Keratinocyte (primary cell): ENCODE measurements around the gene NUBP2. TPM values are rescaled to one million over a fixed set of nuclear protein-coding genes. Genes with fewer than 3 reads are reported as not detected.

Experiments
- DNase-seq: peaks from one replicate; pipeline ENCODE4 v3.0.0-alpha.2; 2011; ENCODE audit warnings: low read depth, missing footprints, low spot score
- FAIRE-seq: peaks from 2 replicates; lab custom pipeline; 2011; peaks lifted over from hg19 to GRCh38; lab: Jason Lieb, UNC
- H2AFZ ChIP-seq: 2 replicates; pipeline ENCODE4 v1.6.0; 2012; ENCODE audit warnings: low read length, control low read depth, inconsistent platforms; ENCODE audit not compliant: control insufficient read depth
- H3K27ac ChIP-seq: 2 replicates; pipeline ENCODE4 v1.5.1; 2011; ENCODE audit warnings: low read length; ENCODE audit not compliant: control insufficient read depth, insufficient read depth
- H3K27me3 ChIP-seq: 3 replicates; pipeline ENCODE4 v1.6.0; 2011; ENCODE audit warnings: low read length; ENCODE audit not compliant: control insufficient read depth, insufficient read depth; ENCODE audit errors: extremely low read depth
- H3K36me3 ChIP-seq, 2 experiments: 2 replicates in 1 of 2; 3 replicates in 1 of 2; pipeline ENCODE4 v1.5.1; 2011; ENCODE audit warnings: low read length in 2 of 2, mild to moderate bottlenecking in 1 of 2; ENCODE audit not compliant: control insufficient read depth in 2 of 2, insufficient read depth in 2 of 2; ENCODE audit errors: extremely low read depth in 1 of 2
- H3K4me1 ChIP-seq: 3 replicates; pipeline ENCODE4 v1.5.1; 2011; ENCODE audit warnings: low read length; ENCODE audit not compliant: control insufficient read depth, insufficient read depth; ENCODE audit errors: extremely low read depth
- H3K4me2 ChIP-seq: 3 replicates; pipeline ENCODE4 v1.6.0; 2011; ENCODE audit warnings: low read depth, low read length; ENCODE audit not compliant: control insufficient read depth, insufficient read depth; ENCODE audit errors: extremely low read depth
- H3K4me3 ChIP-seq, 3 experiments: fragments of 200-600 bp in 1 of 3; sonication (generic) in 1 of 3; 2 replicates in 2 of 3; 3 replicates in 1 of 3; pipeline ENCODE4 v1.5.1; 2011 to 2016; ENCODE audit warnings: low read length in 3 of 3, mild to moderate bottlenecking in 3 of 3, control low read depth in 2 of 3, inconsistent platforms in 1 of 3, low read depth in 1 of 3, mixed read lengths in 1 of 3, mixed run types in 1 of 3, moderate library complexity in 1 of 3; ENCODE audit not compliant: control insufficient read depth in 2 of 3, insufficient read depth in 2 of 3; ENCODE audit errors: extremely low read depth in 1 of 3
- H3K79me2 ChIP-seq: 2 replicates; pipeline ENCODE4 v1.6.0; 2012; ENCODE audit warnings: low read length; ENCODE audit not compliant: control insufficient read depth, insufficient read depth
- H3K9ac ChIP-seq: 3 replicates; pipeline ENCODE4 v1.6.0; 2011; ENCODE audit warnings: low read length; ENCODE audit not compliant: control insufficient read depth, insufficient read depth; ENCODE audit errors: extremely low read depth
- H3K9me1 ChIP-seq: 3 replicates; pipeline ENCODE4 v1.6.0; 2011; ENCODE audit warnings: low read length; ENCODE audit not compliant: control insufficient read depth, insufficient read depth; ENCODE audit errors: extremely low read depth
- H3K9me3 ChIP-seq: 2 replicates; pipeline ENCODE4 v1.5.1; 2012; ENCODE audit warnings: low read depth, low read length; ENCODE audit not compliant: control insufficient read depth
- H4K20me1 ChIP-seq: 3 replicates; pipeline ENCODE4 v1.6.0; 2011; ENCODE audit warnings: low read length; ENCODE audit not compliant: control insufficient read depth, insufficient read depth; ENCODE audit errors: extremely low read depth
- EZH2 ChIP-seq: IDR thresholded peaks from one replicate; pipeline ENCODE4 v1.6.1; 2012; ENCODE audit warnings: inconsistent platforms, mild to moderate bottlenecking, low read length, moderate library complexity
- dilution Hi-C: fragments of 300-500 bp; cut with MboI; formaldehyde crosslinking; loops from one replicate; pipeline ENCODE4 v1.7.0; 2020; ENCODE audit warnings: low sequenced_read_pairs; ENCODE audit not compliant: extremely low pct_ligation_motif_present
- polyA plus RNA-seq, 5 experiments: library from polyadenylated mRNA; depleted of rRNA in 3 of 5; stranded (reverse) in 3 of 5; stranded (forward) in 1 of 5; unstranded in 1 of 5; fragments of >200 nt; gene quantifications; 1 replicate in 1 of 5; 2 replicates in 3 of 5; 3 replicates in 1 of 5; pipeline versions ENCODE4 v1.2.1 to v1.2.3, GENCODE V29; 2011 to 2012; ENCODE audit warnings: missing spikeins in 2 of 5, low read depth in 1 of 5, low replicate concordance in 1 of 5
- TF ChIP-seq, protein P1 (sequence below), 3 experiments: IDR thresholded peaks in 1 of 3; conservative IDR thresholded peaks in 1 of 3; optimal IDR thresholded peaks in 1 of 3; 2 replicates in 2 of 3; 3 replicates in 1 of 3; pipeline versions ENCODE3 to v1.5.1; 2011; ENCODE audit warnings: low read length in 3 of 3, mild to moderate bottlenecking in 3 of 3, moderate library complexity in 2 of 3, control low read depth in 1 of 3, inconsistent platforms in 1 of 3; ENCODE audit not compliant: insufficient read depth in 2 of 3; ENCODE audit errors: extremely low read depth in 1 of 3

NUBP2 gene
- polyA plus RNA-seq, 1 donor (not counting 4 experiments of a cell fraction or from before 2014, with no cell fraction given): 24.4 TPM

DNA sequence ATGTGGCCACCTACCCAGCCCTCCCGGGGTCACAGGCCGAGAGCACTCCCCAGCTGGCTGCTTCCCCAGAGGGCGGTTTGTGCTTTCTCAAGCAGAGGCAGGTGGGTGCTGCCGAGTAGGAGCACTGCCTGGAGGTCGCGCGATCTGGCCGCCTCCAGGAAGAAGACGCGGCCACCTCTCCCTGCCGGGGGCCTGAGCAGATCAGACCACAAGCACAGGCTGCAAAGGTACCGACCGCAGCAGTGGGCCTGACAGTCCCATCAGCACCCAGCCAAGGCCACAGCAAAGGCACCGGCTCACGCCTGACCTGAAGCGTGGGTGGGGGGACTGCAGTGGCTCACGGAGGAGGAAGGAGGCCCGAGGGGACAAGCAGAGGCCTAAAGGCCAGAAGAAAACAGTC, 25.9 kb downstream of the NUBP2 start:
- no peaks in the 10 kb centered on the region for H3K9me3 ChIP-seq
- no peak overlapping the region for H3K9ac ChIP-seq
- H2AFZ ChIP-seq: no peak overlapping the region
- H3K27ac ChIP-seq: no peak overlapping the region
- no peaks in the 10 kb centered on the region for H3K79me2 ChIP-seq
- TF ChIP-seq EZH2: no peak
- TF ChIP-seq, protein P1, sequence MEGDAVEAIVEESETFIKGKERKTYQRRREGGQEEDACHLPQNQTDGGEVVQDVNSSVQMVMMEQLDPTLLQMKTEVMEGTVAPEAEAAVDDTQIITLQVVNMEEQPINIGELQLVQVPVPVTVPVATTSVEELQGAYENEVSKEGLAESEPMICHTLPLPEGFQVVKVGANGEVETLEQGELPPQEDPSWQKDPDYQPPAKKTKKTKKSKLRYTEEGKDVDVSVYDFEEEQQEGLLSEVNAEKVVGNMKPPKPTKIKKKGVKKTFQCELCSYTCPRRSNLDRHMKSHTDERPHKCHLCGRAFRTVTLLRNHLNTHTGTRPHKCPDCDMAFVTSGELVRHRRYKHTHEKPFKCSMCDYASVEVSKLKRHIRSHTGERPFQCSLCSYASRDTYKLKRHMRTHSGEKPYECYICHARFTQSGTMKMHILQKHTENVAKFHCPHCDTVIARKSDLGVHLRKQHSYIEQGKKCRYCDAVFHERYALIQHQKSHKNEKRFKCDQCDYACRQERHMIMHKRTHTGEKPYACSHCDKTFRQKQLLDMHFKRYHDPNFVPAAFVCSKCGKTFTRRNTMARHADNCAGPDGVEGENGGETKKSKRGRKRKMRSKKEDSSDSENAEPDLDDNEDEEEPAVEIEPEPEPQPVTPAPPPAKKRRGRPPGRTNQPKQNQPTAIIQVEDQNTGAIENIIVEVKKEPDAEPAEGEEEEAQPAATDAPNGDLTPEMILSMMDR (optimal IDR thresholded peaks at IDR 0.05 in 1 of 3, IDR thresholded peaks at IDR 0.05 in 1 of 3, conservative IDR thresholded peaks at IDR 0.05 in 1 of 3; ENCODE audit: extremely low read depth in 1 of 3, insufficient read depth in 2 of 3, low read length in 3 of 3): no peak
- no peak for DNase-seq
- no peaks in the 10 kb centered on the region for H4K20me1 ChIP-seq
- no peaks in the 10 kb centered on the region for H3K4me1 ChIP-seq
- no peak overlapping the region for H3K4me2 ChIP-seq
- no peaks in the 10 kb centered on the region for H3K9me1 ChIP-seq
- no peak overlapping the region for H3K4me3 ChIP-seq
- no peaks in the 10 kb centered on the region for H3K27me3 ChIP-seq
- FAIRE-seq: no peak
- peaks cover 0 to 3% of the 10 kb centered on the region in 2 experiments for H3K36me3 ChIP-seq
- dilution Hi-C loops: no loop called here

DNA sequence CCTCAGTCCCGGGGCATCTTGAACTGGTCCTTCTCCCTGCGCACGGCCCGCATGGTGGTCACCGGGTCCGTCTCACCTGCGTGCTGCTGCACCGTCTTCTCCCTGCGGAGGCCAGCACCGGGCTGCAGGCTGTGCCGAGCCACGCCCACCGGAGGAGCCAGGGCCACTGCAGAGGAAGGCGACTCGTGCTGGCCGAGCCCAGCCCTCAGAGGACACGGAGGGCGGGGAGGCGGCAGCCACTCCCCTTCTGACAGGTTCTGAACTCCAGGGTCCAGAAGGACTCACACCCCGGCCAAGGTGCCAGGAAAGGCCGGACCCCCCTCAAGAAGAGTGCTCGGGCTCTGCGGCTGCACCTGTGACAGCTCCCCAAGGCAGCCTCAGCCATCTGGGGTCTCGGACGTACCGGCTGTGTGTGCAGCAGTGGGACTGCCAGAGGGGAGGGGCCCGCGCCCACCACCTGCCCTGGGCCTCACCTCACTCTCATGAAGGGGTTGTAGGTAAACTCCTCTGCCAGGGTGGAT, 26.6 kb downstream of the NUBP2 start:
- no peaks in the 10 kb centered on the region for H3K4me1 ChIP-seq
- no peak for TF ChIP-seq EZH2
- TF ChIP-seq, protein P1 (optimal IDR thresholded peaks at IDR 0.05 in 1 of 3, IDR thresholded peaks at IDR 0.05 in 1 of 3, conservative IDR thresholded peaks at IDR 0.05 in 1 of 3; ENCODE audit: extremely low read depth in 1 of 3, insufficient read depth in 2 of 3, low read length in 3 of 3): no peak
- H4K20me1 ChIP-seq: no peaks in the 10 kb centered on the region
- no peak overlapping the region for H3K9ac ChIP-seq
- no peak overlapping the region for H3K27ac ChIP-seq
- H3K36me3 ChIP-seq: peaks cover 0 to 3% of the 10 kb centered on the region in 2 experiments
- no peaks in the 10 kb centered on the region for H3K9me3 ChIP-seq
- H2AFZ ChIP-seq: no peak overlapping the region
- DNase-seq (no peak), FAIRE-seq (no peak)
- H3K4me3 ChIP-seq: no peak overlapping the region
- dilution Hi-C loops: no loop called here
- no peaks in the 10 kb centered on the region for H3K79me2 ChIP-seq
- no peaks in the 10 kb centered on the region for H3K9me1 ChIP-seq
- H3K27me3 ChIP-seq: no peaks in the 10 kb centered on the region
- H3K4me2 ChIP-seq: no peak overlapping the region
